GM23338 (cell line): ENCODE data around the gene UBQLN1. TPM values are rescaled to one million over a fixed set of nuclear protein-coding genes. Genes with fewer than 3 reads are reported as not detected.
A peak's percentile ranks its signal among the peaks of the same experiment; 100 is the strongest.

Experiments
- ATAC-seq: fragments of 200-7000 bp; cut with Tn5 transposase; 3 replicates; pipeline ENCODE4 v1.9.1; 2020
- DNase-seq: peaks from one replicate; pipeline ENCODE4 v3.0.0-alpha.2; 2015; ENCODE audit warnings: low spot score
- H2AFZ ChIP-seq: fragments of 200-600 bp; sonication (generic); 2 replicates; pipeline ENCODE4 v1.8.0; 2016; ENCODE audit warnings: antibody characterized with exemption, mild to moderate bottlenecking, moderate library complexity
- H3F3A ChIP-seq: fragments of 200-600 bp; sonication (generic); replicated peaks from 2 replicates; pipeline ENCODE4 v1.8.0; 2017; ENCODE audit warnings: antibody characterized with exemption, mixed run types, low read depth
- H3K27ac ChIP-seq: fragments of 200-600 bp; sonication (generic); 2 replicates; pipeline ENCODE4 v1.6.1; 2016; ENCODE audit warnings: low read depth
- H3K27me3 ChIP-seq: fragments of 200-600 bp; sonication (generic); 2 replicates; pipeline ENCODE4 v1.8.0; 2016; ENCODE audit warnings: mild to moderate bottlenecking, mixed run types, moderate library complexity; ENCODE audit not compliant: insufficient read depth
- H3K36me3 ChIP-seq: fragments of 200-600 bp; sonication (generic); 2 replicates; pipeline ENCODE4 v1.8.0; 2016; ENCODE audit warnings: mild to moderate bottlenecking; ENCODE audit not compliant: insufficient read depth
- H3K4me1 ChIP-seq: fragments of 200-600 bp; sonication (generic); 2 replicates; pipeline ENCODE4 v1.8.0; 2016; ENCODE audit warnings: mild to moderate bottlenecking, moderate library complexity; ENCODE audit not compliant: insufficient read depth
- H3K4me2 ChIP-seq: fragments of 200-600 bp; sonication (generic); 2 replicates; pipeline ENCODE4 v1.7.1; 2017; ENCODE audit warnings: mixed run types
- H3K4me3 ChIP-seq: fragments of 200-600 bp; sonication (generic); 2 replicates; pipeline ENCODE4 v1.6.1; 2016; ENCODE audit warnings: mixed run types
- H3K79me2 ChIP-seq: fragments of 200-600 bp; sonication (generic); replicated peaks from 2 replicates; pipeline ENCODE4 v1.8.0; 2017; ENCODE audit warnings: mild to moderate bottlenecking; ENCODE audit not compliant: insufficient read depth
- H3K9me2 ChIP-seq: fragments of 200-600 bp; sonication (generic); 2 replicates; pipeline ENCODE4 v1.8.0; 2017; ENCODE audit not compliant: insufficient read depth
- H4K20me1 ChIP-seq: fragments of 200-600 bp; sonication (generic); replicated peaks from 2 replicates; pipeline ENCODE4 v1.8.0; 2017; ENCODE audit warnings: mild to moderate bottlenecking; ENCODE audit not compliant: insufficient read depth
- H3K27ac Mint-ChIP-seq: 2 replicates; pipeline ENCODE4 v1.8.0; 2020; ENCODE audit warnings: inconsistent platforms, mild to moderate bottlenecking, moderate library complexity, mixed read lengths
- H3K27me3 Mint-ChIP-seq: 3 replicates; pipeline ENCODE4 v1.8.0; 2022; ENCODE audit warnings: low read depth, mild to moderate bottlenecking, moderate library complexity, mixed read lengths, inconsistent platforms; ENCODE audit not compliant: insufficient read depth, poor library complexity
- H3K36me3 Mint-ChIP-seq: 3 replicates; pipeline ENCODE4 v1.8.0; 2021; ENCODE audit warnings: low read depth, mild to moderate bottlenecking, inconsistent platforms, moderate library complexity, mixed read lengths
- H3K4me1 Mint-ChIP-seq: 3 replicates; pipeline ENCODE4 v1.8.0; 2020; ENCODE audit warnings: mild to moderate bottlenecking, inconsistent platforms, mixed read lengths
- H3K4me3 Mint-ChIP-seq: 3 replicates; pipeline ENCODE4 v1.8.0; 2021; ENCODE audit warnings: moderate library complexity, mild to moderate bottlenecking, inconsistent platforms, mixed read lengths
- H3K9me3 Mint-ChIP-seq: 3 replicates; pipeline ENCODE4 v1.8.0; 2020; ENCODE audit warnings: moderate library complexity, mild to moderate bottlenecking, inconsistent platforms, mixed read lengths
- CREB1 ChIP-seq: fragments of 250-450 bp; sonication (Bioruptor Pico); IDR thresholded peaks from 2 replicates; pipeline ENCODE4 v1.5.0; 2020; ENCODE audit warnings: low read depth, mild to moderate bottlenecking, moderate library complexity
- ETS1 ChIP-seq: IDR thresholded peaks from 2 replicates; pipeline ENCODE4 v1.6.1; 2016; ENCODE audit warnings: antibody characterized with exemption
- EZH2 ChIP-seq: fragments of 200-600 bp; sonication (generic); IDR thresholded peaks from one replicate; pipeline ENCODE4 v1.8.0; 2017; ENCODE audit warnings: antibody characterized with exemption, mild to moderate bottlenecking, low read depth; ENCODE audit not compliant: unreplicated experiment
- EZH2phosphoT487 ChIP-seq: fragments of 200-600 bp; sonication (generic); IDR thresholded peaks from one replicate; pipeline ENCODE4 v1.8.1; 2018; ENCODE audit warnings: antibody characterized with exemption; ENCODE audit not compliant: unreplicated experiment
- JUNB ChIP-seq: IDR thresholded peaks from one replicate; pipeline ENCODE4 v1.6.1; 2016; ENCODE audit warnings: antibody characterized with exemption; ENCODE audit not compliant: unreplicated experiment
- NANOG ChIP-seq: IDR thresholded peaks from 2 replicates; pipeline ENCODE4 v1.6.1; 2016; ENCODE audit warnings: antibody characterized with exemption, borderline replicate concordance
- POLR2AphosphoS5 ChIP-seq: IDR thresholded peaks from 2 replicates; pipeline ENCODE4 v1.6.1; 2016; ENCODE audit warnings: antibody characterized with exemption, low read depth
- REST ChIP-seq: IDR thresholded peaks from one replicate; pipeline ENCODE4 v1.6.1; 2018; ENCODE audit warnings: antibody characterized with exemption; ENCODE audit not compliant: unreplicated experiment
- STAT1 ChIP-seq: IDR thresholded peaks from one replicate; pipeline ENCODE4 v1.6.1; 2016; ENCODE audit warnings: antibody characterized with exemption; ENCODE audit not compliant: unreplicated experiment
- ZNF114 ChIP-seq: fragments of 250-450 bp; sonication (Bioruptor Pico); IDR thresholded peaks from 2 replicates; pipeline ENCODE4 v1.5.0; 2020; ENCODE audit warnings: mild to moderate bottlenecking, moderate library complexity
- ZNF331 ChIP-seq: fragments of 250-450 bp; sonication (Bioruptor Pico); IDR thresholded peaks from 2 replicates; pipeline ENCODE4 v1.5.0; 2020; ENCODE audit warnings: low read depth, mild to moderate bottlenecking, moderate library complexity
- polyA plus RNA-seq: library from polyadenylated mRNA; unstranded; fragments of >200 nt; fragmentation: Nextera tagmentation; extraction: Ambion mirVana; gene quantifications from 2 replicates; pipeline ENCODE4 v1.2.1, GENCODE V29; 2016
- total RNA-seq: library from RNA; depleted of rRNA; stranded (reverse); fragments of >200 nt; shearing (Covaris generic); gene quantifications from 2 replicates; pipeline ENCODE4 v1.2.3, GENCODE V29; 2014
- TF ChIP-seq, protein P1 (sequence below), 2 experiments: fragments of 200-600 bp in 1 of 2; sonication (generic) in 1 of 2; conservative IDR thresholded peaks; 2 replicates each; pipeline versions ENCODE4 v1.5.1 to v1.6.1; 2016 to 2017; ENCODE audit warnings: antibody characterized with exemption in 2 of 2, low read depth in 2 of 2, mild to moderate bottlenecking in 2 of 2, moderate library complexity in 1 of 2
- TF ChIP-seq, protein P2 (sequence below): fragments of 250-450 bp; sonication (Bioruptor Pico); IDR thresholded peaks from 2 replicates; pipeline ENCODE4 v1.5.0; 2020; ENCODE audit warnings: mild to moderate bottlenecking, moderate library complexity

The UBQLN1 gene
- total and polyA plus RNA-seq, 2 experiments from 2014 or later = 90.5 to 168 TPM

GRCh38 chr9:83701769-83702168, 6.0 kb downstream of the UBQLN1 start:
- peak overlapping the region; percentile 55; the same call in 1 of the 2 replicates for H3K27ac Mint-ChIP-seq
- H3K27me3 Mint-ChIP-seq = no peaks in the 10 kb centered on the region
- peaks cover 29% of the 10 kb centered on the region; the same call in 2 of the 3 replicates for H3K36me3 Mint-ChIP-seq
- DNase-seq (peak; percentile 10), ATAC-seq (no peak)
- Histone ChIP-seq H3F3A (no peaks in the 10 kb centered on the region), H3K4me3 (no peak overlapping the region), H3K4me1 (peaks cover 10% of the 10 kb centered on the region), H3K9me2 (no peaks in the 10 kb centered on the region), H3K27ac (0 out of 2 replicates have a peak overlapping the region, but pooled peaks have one; percentile 24), H3K79me2 (peaks cover 100% of the 10 kb centered on the region), H3K27me3 (no peaks in the 10 kb centered on the region), H4K20me1 (peaks cover 71% of the 10 kb centered on the region), H3K36me3 (no peaks in the 10 kb centered on the region), H2AFZ (no peak overlapping the region), H3K4me2 (peak overlapping the region; percentile 4; the same call in 1 of the 2 replicates)
- peaks cover 2% of the 10 kb centered on the region; the same call in 2 of the 3 replicates for H3K9me3 Mint-ChIP-seq
- H3K4me3 Mint-ChIP-seq = no peak overlapping the region
- TF ChIP-seq ZNF331 (no peak), CREB1 (CRISPR knock-in tag) (no peak), POLR2AphosphoS5 (no peak), EZH2phosphoT487 (no peak), ETS1 (no peak), NANOG (no peak), REST (no peak), ZNF114 (CRISPR knock-in tag) (no peak), JUNB (no peak), EZH2 (no peak), STAT1 (no peak)
- TF ChIP-seq, protein P1, sequence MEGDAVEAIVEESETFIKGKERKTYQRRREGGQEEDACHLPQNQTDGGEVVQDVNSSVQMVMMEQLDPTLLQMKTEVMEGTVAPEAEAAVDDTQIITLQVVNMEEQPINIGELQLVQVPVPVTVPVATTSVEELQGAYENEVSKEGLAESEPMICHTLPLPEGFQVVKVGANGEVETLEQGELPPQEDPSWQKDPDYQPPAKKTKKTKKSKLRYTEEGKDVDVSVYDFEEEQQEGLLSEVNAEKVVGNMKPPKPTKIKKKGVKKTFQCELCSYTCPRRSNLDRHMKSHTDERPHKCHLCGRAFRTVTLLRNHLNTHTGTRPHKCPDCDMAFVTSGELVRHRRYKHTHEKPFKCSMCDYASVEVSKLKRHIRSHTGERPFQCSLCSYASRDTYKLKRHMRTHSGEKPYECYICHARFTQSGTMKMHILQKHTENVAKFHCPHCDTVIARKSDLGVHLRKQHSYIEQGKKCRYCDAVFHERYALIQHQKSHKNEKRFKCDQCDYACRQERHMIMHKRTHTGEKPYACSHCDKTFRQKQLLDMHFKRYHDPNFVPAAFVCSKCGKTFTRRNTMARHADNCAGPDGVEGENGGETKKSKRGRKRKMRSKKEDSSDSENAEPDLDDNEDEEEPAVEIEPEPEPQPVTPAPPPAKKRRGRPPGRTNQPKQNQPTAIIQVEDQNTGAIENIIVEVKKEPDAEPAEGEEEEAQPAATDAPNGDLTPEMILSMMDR (conservative IDR thresholded peaks at IDR 0.05; ENCODE audit: low read depth in 2 of 2) = no peak
- TF ChIP-seq, protein P2, sequence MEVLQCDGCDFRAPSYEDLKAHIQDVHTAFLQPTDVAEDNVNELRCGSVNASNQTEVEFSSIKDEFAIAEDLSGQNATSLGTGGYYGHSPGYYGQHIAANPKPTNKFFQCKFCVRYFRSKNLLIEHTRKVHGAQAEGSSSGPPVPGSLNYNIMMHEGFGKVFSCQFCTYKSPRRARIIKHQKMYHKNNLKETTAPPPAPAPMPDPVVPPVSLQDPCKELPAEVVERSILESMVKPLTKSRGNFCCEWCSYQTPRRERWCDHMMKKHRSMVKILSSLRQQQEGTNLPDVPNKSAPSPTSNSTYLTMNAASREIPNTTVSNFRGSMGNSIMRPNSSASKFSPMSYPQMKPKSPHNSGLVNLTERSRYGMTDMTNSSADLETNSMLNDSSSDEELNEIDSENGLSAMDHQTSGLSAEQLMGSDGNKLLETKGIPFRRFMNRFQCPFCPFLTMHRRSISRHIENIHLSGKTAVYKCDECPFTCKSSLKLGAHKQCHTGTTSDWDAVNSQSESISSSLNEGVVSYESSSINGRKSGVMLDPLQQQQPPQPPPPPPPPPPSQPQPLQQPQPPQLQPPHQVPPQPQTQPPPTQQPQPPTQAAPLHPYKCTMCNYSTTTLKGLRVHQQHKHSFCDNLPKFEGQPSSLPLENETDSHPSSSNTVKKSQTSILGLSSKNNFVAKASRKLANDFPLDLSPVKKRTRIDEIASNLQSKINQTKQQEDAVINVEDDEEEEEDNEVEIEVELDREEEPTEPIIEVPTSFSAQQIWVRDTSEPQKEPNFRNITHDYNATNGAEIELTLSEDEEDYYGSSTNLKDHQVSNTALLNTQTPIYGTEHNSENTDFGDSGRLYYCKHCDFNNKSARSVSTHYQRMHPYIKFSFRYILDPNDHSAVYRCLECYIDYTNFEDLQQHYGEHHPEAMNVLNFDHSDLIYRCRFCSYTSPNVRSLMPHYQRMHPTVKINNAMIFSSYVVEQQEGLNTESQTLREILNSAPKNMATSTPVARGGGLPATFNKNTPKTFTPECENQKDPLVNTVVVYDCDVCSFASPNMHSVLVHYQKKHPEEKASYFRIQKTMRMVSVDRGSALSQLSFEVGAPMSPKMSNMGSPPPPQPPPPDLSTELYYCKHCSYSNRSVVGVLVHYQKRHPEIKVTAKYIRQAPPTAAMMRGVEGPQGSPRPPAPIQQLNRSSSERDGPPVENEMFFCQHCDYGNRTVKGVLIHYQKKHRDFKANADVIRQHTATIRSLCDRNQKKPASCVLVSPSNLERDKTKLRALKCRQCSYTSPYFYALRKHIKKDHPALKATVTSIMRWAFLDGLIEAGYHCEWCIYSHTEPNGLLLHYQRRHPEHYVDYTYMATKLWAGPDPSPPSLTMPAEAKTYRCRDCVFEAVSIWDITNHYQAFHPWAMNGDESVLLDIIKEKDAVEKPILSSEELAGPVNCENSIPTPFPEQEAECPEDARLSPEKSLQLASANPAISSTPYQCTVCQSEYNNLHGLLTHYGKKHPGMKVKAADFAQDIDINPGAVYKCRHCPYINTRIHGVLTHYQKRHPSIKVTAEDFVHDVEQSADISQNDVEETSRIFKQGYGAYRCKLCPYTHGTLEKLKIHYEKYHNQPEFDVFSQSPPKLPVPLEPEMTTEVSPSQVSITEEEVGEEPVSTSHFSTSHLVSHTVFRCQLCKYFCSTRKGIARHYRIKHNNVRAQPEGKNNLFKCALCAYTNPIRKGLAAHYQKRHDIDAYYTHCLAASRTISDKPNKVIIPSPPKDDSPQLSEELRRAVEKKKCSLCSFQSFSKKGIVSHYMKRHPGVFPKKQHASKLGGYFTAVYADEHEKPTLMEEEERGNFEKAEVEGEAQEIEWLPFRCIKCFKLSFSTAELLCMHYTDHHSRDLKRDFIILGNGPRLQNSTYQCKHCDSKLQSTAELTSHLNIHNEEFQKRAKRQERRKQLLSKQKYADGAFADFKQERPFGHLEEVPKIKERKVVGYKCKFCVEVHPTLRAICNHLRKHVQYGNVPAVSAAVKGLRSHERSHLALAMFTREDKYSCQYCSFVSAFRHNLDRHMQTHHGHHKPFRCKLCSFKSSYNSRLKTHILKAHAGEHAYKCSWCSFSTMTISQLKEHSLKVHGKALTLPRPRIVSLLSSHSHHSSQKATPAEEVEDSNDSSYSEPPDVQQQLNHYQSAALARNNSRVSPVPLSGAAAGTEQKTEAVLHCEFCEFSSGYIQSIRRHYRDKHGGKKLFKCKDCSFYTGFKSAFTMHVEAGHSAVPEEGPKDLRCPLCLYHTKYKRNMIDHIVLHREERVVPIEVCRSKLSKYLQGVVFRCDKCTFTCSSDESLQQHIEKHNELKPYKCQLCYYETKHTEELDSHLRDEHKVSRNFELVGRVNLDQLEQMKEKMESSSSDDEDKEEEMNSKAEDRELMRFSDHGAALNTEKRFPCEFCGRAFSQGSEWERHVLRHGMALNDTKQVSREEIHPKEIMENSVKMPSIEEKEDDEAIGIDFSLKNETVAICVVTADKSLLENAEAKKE (CRISPR knock-in tag) = no peak
- H3K4me1 Mint-ChIP-seq = peaks cover 33% of the 10 kb centered on the region
